Activated B cell treated with CpG ODN at 0.5 μM for 24 hours (primary cell): ENCODE data around the gene KIAA0319L. TPM values are rescaled to one million over a fixed set of nuclear protein-coding genes. Genes with fewer than 3 reads are reported as not detected.

Experiments used
- ATAC-seq: fragments of 200-7000 bp; cut with Tn5 transposase; one replicate; pipeline ENCODE4 v1.10.0; 2021; ENCODE audit warnings: low read depth, mild to moderate bottlenecking, moderate library complexity
- CTCF ChIA-PET: fragments of 350-600 bp; sonication (Branson Sonifier 250); formaldehyde crosslinking; loops from one replicate; lab custom pipeline; 2021; ENCODE audit warnings: antibody characterized with exemption; lab: Charles Lee
- POLR2A ChIA-PET: fragments of 350-600 bp; sonication (Branson Sonifier 250); formaldehyde crosslinking; loops from one replicate; lab custom pipeline; 2021; ENCODE audit warnings: antibody characterized with exemption; lab: Charles Lee
- DNase-seq: peaks from one replicate; pipeline ENCODE4 v3.0.0; 2022
- H3K27ac Mint-ChIP-seq: one replicate; pipeline ENCODE4 v1.8.0; 2020; ENCODE audit warnings: mixed read lengths
- H3K27me3 Mint-ChIP-seq: one replicate; pipeline ENCODE4 v1.8.0; 2021; ENCODE audit warnings: mixed read lengths
- H3K36me3 Mint-ChIP-seq: one replicate; pipeline ENCODE4 v1.8.0; 2021; ENCODE audit warnings: low read depth, mixed read lengths
- H3K4me1 Mint-ChIP-seq: one replicate; pipeline ENCODE4 v1.8.0; 2021; ENCODE audit warnings: mixed read lengths
- H3K4me3 Mint-ChIP-seq: one replicate; pipeline ENCODE4 v1.8.0; 2020; ENCODE audit warnings: mild to moderate bottlenecking, mixed read lengths
- H3K9me3 Mint-ChIP-seq: one replicate; pipeline ENCODE4 v1.8.0; 2020; ENCODE audit warnings: mixed read lengths
- CTCF ChIP-seq: fragments of 200-600 bp; IDR thresholded peaks from one replicate; pipeline ENCODE4 v1.8.0; 2022; ENCODE audit warnings: antibody characterized with exemption, mild to moderate bottlenecking
- intact Hi-C: fragments of 100-400 bp; cut with micrococcal nuclease; formaldehyde crosslinking; loops from one replicate; pipeline ENCODE4 v1.15.1; 2024
- total RNA-seq: library from RNA; stranded (reverse); gene quantifications from 2 replicates; pipeline ENCODE4 v1.2.3, GENCODE V29; 2022

The KIAA0319L gene
- total RNA-seq, 1 donor from 2014 or later: 59.1 TPM

- Mint-ChIP-seq H3K9me3 (no peaks in the 10 kb centered on the region), H3K27me3 (no peaks in the 10 kb centered on the region), H3K27ac (no peak overlapping the region), H3K4me3 (no peak overlapping the region), H3K36me3 (peaks cover 48% of the 10 kb centered on the region), H3K4me1 (no peaks in the 10 kb centered on the region)
- intact Hi-C loops: no loop called here
- DNase-seq (no peak), ATAC-seq (no peak)
- ChIA-PET POLR2A (interaction anchor here (1.1 kb wide), 1 partner anchor 317 kb away, joined by 9 read pairs; the partner anchor contains the start of gene CLSPN), CTCF (interaction anchor here (0.8 to 6.9 kb wide), 10 partner anchors 8 to 321 kb away, joined by 3 to 101 read pairs (median 8); no protein-coding TSS in a partner anchor)
- no peak for TF ChIP-seq CTCF
These were observed 105.0 kb downstream of the KIAA0319L start for GRCh38 chr1:35452106-35452774.

GRCh38 chr1:35451125-35451528 is 106.1 kb downstream of the KIAA0319L start:
- CTCF ChIA-PET: interaction anchor here (0.6 to 6.9 kb wide), 29 partner anchors 9 to 326 kb away, joined by 3 to 101 read pairs (median 4); partner anchors contain the start of genes KIAA0319L and NCDN
- Mint-ChIP-seq H3K4me1 (no peaks in the 10 kb centered on the region), H3K36me3 (peaks cover 44% of the 10 kb centered on the region), H3K27me3 (no peaks in the 10 kb centered on the region), H3K27ac (no peak overlapping the region), H3K4me3 (no peak overlapping the region), H3K9me3 (no peaks in the 10 kb centered on the region)
- peak; percentile 87 for ATAC-seq
- DNase-seq: peak; percentile 48
- no peak for TF ChIP-seq CTCF
- intact Hi-C loops: loop anchor here (1.0 to 2.0 kb wide), 6 partner anchors 94 to 323 kb away; partner anchors contain the start of genes KIAA0319L and NCDN
- POLR2A ChIA-PET: interaction anchor here (0.5 to 1.0 kb wide), 3 partner anchors 114 to 379 kb away, joined by 3 to 4 read pairs (median 3); no protein-coding TSS in a partner anchor

GRCh38 chr1:35449334-35450008 is 107.7 kb downstream of the KIAA0319L start:
- intact Hi-C loops: loop anchor here (2.0 kb wide), 2 partner anchors 107 to 267 kb away; partner anchors contain the start of genes KIAA0319L and NCDN
- ATAC-seq (no peak), DNase-seq (no peak)
- no peaks in the 10 kb centered on the region for H3K9me3 Mint-ChIP-seq
- peaks cover 38% of the 10 kb centered on the region for H3K36me3 Mint-ChIP-seq
- no peaks in the 10 kb centered on the region for H3K27me3 Mint-ChIP-seq
- no peak for TF ChIP-seq CTCF
- H3K4me3 Mint-ChIP-seq: no peak overlapping the region
- CTCF ChIA-PET: interaction anchor here (0.9 to 6.9 kb wide), 8 partner anchors 12 to 325 kb away, joined by 3 to 101 read pairs (median 14); no protein-coding TSS in a partner anchor
- no peak overlapping the region for H3K27ac Mint-ChIP-seq
- POLR2A ChIA-PET: no interaction called here
- H3K4me1 Mint-ChIP-seq: no peaks in the 10 kb centered on the region

GRCh38 chr1:35448344-35448801 is 108.8 kb downstream of the KIAA0319L start:
- POLR2A ChIA-PET: no interaction called here

More at GRCh38 chr1:35448344-35448801, 108.8 kb downstream of the KIAA0319L start:
- Mint-ChIP-seq H3K27me3 (no peaks in the 10 kb centered on the region), H3K4me3 (no peak overlapping the region), H3K4me1 (no peaks in the 10 kb centered on the region), H3K27ac (no peak overlapping the region), H3K36me3 (peaks cover 37% of the 10 kb centered on the region), H3K9me3 (no peaks in the 10 kb centered on the region)
- intact Hi-C loops: no loop called here
- DNase-seq (no peak), ATAC-seq (no peak)
- TF ChIP-seq CTCF: no peak
- CTCF ChIA-PET: interaction anchor here (1.6 to 6.9 kb wide), 2 partner anchors 118 to 267 kb away, joined by 5 to 101 read pairs; no protein-coding TSS in a partner anchor
